GM18498 (cell line): ENCODE data around the gene TAF5.
"Not testable (repeated sequence)": the region's sequence is repeated elsewhere in the genome, so short reads cannot be mapped to it uniquely, and the experiment has no call there.

ENCODE experiments used
- ATAC-seq: cut with Tn5 transposase; IDR thresholded peaks from one replicate; pipeline ENCODE4 v1.9.1; 2021; ENCODE audit warnings: mild to moderate bottlenecking, moderate library complexity; ENCODE audit not compliant: unreplicated experiment

Gene TAF5

DNA sequence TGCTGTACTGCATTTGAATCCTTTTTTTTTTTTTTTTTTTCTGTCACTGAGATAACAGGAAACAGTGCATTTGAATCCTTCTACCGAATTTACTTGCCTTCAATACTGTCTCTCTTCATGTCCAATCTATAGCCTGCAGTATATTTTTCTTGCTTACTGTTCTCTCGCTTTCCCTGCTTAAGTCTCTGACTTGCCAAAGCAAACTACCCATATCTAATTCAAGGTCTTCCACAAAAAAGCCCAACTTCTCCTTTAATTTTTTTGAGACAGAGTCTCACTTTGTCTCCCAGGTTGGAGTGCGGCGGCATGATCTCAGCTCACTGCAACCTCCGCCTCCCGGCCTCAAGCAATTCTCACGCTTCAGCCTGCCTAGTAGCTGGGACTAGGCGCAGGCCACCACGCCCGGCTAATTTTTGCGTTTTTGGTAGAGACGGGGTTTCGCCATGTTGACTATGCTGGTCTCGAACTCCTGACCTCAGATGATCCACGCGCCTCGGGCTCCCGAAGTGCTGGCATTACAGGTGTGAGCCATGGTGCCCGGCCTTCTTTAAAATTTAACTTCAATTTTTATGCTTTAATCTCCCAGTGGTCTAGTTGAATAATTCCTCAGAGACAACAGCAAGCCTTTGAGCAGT is 29.5 kb downstream of the TAF5 start:
- ATAC-seq, result no peak

DNA sequence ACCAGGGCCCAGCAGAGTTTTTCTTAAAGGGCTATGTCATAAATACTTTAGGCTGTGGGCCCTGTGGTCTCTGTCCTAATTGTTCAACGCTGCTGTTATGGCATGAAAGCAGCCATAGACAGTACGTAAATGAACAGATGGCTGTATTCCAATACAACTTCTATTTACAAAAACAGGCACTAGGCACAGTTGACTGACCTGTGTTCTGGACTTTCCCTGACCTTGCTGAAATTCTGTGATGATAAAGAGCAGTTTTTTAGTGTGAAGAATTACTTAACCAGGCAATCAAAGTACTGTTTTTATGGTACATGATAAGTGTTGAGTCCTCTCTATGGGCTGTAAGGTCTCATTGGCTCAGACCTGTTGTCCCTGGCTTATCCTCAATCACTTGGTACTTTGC is 45.8 kb downstream of the TAF5 start:
- no peak for ATAC-seq

DNA sequence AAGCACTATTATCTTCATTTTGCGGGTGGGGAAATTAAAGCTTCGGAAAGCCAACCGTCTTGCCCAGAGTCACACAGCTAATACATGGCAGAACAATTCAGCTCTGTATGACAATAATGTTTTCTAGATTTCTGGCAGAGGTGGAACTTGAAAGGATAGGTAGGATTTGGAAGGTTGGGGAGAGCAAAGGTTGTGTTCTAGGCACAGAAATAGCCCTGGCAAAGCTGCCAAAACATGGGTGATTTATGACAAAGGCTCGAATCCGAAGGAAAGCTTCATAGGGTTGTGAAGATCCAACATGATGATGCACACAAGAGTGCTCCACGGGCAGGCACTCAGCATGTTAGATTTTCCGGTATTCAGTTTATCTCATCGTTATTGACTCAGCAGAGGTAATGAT is 47.8 kb downstream of the TAF5 start:
- ATAC-seq, result no peak

DNA sequence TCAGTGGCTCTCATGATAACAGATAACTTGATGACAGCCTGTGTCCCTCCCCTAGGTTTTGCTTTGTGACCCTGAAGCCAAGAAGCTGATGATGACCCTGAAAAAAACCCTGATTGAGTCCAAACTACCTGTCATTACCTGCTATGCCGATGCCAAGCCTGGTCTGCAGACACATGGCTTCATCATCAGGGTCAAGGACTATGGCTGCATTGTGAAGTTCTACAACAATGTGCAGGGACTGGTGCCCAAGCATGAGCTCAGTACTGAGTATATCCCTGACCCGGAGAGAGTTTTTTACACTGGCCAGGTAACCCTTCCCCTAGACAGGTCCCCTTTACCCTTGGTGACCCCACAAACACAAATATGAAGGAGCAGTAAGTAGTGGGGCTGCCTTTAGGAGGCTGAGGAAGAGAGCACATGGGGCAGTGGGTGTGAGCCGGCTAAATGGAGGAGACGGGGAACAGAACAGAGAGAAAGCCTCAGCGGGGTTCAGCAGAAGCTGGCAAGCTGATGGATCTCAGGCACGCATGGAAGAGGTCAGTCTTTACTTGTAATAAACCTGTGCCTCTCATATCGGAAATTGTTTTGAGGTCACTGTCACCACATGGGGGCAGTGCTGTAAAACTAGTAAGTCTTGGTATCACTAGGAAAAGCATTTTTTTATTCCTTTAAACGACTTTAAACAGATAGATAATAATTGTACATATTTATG is 48.8 kb downstream of the TAF5 start:
- ATAC-seq, result no peak

DNA sequence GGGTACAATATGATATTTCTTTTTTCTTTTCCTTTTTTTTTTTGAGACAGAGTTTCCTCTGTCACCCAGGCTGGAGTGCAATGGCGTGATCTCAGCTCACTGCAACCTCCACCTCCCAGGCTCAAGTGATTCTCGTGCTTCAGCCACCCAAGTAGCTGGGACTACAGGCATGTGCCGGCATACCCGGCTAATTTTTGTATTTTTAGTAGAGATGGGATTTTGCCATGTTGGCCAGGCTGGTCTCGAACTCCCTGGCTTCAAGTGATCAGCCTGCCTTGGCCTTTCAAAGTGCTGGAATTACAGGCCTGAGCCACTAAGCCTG is 49.3 kb downstream of the TAF5 start:
- not testable (repeated sequence) for ATAC-seq

DNA sequence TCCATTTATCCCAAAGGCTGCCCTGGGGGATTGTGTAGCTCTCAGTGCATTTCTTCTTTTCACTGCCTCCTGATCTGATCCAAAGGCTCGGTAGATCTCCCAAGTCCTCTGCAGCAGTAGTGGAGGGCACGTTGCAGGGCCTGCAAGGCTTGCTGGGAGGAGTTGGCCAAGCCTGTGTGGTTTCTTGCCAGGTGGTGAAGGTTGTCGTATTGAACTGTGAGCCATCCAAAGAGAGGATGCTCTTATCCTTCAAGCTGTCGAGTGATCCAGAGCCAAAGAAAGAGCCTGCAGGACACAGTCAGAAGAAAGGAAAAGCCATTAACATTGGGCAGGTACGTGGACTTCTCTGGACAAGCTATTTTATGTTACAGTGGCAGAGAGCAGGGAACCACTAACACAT is 49.8 kb downstream of the TAF5 start:
- no peak for ATAC-seq

DNA sequence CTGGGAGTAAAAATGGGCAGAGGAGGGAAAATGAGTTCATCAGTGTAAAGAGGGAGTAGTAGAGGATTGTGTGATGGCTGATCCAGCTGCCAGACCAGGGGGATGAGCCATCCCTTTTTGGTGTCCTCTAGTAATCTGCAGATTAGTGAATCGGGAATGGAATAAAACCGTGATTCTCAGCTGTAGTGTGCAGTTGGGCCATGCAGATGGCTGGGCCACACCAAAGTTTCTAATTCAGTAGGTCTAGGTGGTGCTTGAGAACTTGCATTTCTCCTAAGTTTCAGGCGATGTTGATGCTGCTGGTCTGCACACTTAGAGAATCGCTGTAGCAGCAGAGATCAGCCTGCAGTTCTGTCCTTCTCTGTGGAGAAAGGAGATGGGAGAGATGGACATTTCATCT is 51.3 kb downstream of the TAF5 start:
- no peak for ATAC-seq

DNA sequence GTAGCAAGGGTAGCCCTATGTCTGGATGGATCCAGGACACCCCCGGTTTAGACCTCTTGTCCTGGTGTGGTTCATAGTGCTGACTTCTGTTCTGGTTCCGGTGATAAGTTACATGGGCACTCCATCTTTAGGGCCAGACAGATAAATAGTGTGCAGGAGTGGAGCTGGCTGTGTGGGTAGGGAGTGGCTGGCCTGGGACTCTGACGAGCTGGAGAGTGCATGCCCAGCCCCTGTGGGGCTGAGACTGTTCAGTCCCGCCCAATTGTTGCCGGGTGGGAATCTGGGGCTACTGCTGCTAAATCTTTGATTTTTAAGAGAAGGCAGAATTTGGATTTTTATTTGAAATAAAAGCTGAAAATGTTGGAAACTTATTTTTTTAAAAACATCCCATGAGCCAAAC is 56.0 kb downstream of the TAF5 start:
- no peak for ATAC-seq

DNA sequence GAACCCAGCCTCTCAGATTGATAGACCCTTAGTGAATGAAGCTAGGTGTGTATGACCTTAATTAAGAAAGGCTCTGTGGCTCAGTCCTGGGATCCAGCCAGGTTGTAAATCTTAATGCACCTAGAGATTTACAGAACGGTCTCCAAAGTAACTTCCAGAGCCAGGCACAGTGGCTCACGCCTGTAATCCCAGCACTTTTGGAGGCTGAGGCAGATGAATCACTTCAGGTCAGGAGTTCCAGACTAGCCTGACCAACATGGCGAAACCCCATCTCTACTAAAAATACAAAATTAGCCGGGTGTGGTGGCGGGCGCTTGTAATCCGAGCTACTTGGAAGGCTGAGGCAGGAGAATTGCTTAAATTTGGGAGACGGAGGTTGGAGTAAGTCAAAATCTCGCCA is 60.1 kb downstream of the TAF5 start:
- no peak for ATAC-seq

DNA sequence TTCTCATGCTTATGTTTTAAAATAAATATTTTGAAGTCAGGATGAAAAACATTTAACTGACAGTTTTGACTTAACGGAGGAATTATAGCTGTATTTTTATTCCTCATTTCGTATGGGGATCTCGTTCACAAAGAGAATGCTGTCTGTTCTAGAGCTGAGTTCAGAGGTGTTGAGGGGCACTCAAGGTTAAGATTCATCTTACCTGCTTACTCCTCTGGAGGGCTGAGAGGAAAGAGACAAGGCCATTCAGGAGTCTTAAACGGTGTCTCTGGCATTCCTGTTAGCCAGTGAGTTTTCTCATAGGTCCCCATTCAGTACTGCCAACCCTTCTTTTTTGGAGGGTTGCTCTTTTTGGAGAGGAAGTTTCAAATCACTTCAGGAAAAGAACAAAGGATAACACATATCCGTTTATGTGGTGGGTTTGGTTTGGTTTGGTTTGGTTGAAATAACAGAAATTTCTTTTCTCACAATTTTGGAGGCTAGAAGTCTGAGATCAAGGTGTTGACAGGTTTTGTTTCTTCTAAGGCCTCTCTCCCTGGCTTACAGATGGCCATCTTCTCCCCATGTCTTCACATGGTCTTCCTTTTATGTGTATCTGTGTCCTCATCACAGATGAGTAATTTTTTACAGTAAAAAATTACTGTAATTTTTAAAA is 61.3 kb downstream of the TAF5 start:
- no peak for ATAC-seq

DNA sequence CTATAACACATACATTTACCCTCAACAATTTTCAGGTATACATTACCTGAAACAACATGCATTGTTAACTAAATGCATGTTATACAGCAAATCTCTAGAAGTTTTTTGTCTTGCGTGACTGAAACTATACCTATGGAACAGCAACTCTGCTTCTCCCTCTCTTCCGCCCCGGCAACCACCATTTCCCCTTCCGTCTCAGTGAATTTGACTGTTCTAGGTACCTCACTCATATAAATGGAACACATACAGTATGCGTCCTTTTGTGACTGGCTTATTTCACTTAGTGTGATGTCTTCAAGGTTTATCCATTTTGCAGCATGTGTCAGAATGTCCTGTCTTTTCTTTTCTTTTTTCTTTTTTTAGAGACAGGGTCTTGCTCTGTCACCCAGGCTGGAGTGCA is 61.9 kb downstream of the TAF5 start:
- no peak for ATAC-seq

DNA sequence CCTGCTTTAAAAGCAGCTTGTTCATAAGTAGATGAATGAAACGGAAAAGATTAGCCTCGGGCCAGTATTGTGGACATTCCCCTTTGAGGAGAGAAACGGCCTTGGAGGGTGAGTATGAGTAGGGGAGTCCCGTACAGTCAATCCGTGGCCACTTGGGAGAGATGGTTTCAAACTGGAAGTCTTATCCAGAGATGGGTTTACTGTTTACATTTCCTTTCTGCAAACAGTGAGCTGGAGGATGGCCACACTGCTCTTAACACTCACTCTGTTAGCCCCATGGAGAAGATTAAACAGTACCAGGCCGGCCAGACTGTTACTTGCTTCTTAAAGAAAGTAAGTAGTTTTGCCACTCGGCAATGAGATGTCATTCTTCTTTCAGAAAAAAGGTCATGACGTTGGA is 64.1 kb downstream of the TAF5 start:
- no peak for ATAC-seq

DNA sequence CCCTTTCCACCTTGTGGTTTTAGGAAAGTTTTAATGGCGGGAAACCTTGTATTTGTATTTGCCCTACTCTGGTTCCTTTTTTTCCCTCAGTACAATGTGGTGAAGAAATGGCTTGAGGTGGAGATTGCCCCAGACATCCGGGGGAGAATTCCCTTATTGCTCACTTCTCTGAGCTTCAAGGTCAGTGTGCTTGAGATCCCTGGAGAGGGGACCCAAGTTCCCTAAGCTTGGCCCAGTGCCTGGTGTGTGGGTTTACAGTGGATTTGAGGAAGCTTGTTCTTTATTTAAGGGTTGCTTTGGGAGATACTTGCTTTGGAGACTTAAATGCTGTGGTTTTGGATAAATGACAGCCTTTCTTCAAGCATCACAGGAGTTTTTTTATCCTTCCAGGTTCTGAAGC is 66.1 kb downstream of the TAF5 start:
- no peak for ATAC-seq
